Superior temporal gyrus (tissue), 1 donor: ENCODE measurements around the gene FBLN5.
"Not testable (repeated sequence)": the region's sequence is repeated elsewhere in the genome, so short reads cannot be mapped to it uniquely, and the experiment has no call there.

Experiments
- DNase-seq: peaks from one replicate; pipeline ENCODE4 v3.0.0-alpha.2; 2016; ENCODE audit errors: extremely low spot score

FBLN5 gene

GRCh38 chr14:91884664-91885063 is 62.8 kb downstream of the FBLN5 start:
- no peak for DNase-seq

DNA sequence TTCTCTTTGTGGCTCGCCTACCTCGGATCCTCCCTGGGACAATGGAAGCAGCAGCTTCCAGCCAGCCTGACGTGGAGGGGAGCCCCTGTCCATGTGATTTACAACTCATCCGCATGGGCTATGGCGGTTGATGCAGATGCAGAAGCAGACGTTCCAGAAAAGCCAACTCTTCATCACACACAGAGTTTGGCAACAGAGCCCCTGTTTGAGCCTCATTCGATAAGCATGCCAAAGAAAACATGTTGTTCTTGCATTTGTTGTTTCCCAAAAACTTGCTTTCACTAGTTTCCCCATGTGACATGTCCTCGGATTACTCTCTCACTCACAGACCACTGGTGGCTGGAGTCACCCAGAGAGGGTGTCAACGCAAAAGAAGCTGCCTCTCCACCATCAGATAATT is 63.7 kb downstream of the FBLN5 start:
- no peak for DNase-seq

GRCh38 chr14:91882776-91883175 is 64.7 kb downstream of the FBLN5 start:
- no peak for DNase-seq

DNA sequence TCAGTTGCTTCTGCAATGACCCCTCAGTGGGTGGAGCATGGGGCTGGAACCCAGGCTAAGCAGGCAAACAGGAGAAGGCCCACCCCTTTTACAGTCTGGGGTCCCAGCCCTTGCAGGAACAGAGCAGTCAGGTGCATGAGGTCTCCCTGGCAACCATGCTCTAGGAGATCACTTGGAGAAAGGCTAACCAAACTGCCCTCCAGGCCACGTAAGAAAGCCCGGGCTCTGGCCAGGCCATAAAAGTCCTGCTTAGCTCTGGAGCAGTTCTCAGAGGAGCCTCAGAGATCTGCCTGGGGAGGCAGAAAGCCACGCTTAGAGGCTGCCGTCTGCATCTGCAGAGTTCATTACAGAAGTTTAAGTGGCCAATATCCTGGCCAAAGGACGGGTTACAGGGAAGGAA is 65.1 kb downstream of the FBLN5 start:
- DNase-seq, result no peak

GRCh38 chr14:91879196-91879595 is 68.3 kb downstream of the FBLN5 start:
- DNase-seq, result no peak

GRCh38 chr14:91878274-91878673 is 69.2 kb downstream of the FBLN5 start:
- DNase-seq, result no peak

DNA sequence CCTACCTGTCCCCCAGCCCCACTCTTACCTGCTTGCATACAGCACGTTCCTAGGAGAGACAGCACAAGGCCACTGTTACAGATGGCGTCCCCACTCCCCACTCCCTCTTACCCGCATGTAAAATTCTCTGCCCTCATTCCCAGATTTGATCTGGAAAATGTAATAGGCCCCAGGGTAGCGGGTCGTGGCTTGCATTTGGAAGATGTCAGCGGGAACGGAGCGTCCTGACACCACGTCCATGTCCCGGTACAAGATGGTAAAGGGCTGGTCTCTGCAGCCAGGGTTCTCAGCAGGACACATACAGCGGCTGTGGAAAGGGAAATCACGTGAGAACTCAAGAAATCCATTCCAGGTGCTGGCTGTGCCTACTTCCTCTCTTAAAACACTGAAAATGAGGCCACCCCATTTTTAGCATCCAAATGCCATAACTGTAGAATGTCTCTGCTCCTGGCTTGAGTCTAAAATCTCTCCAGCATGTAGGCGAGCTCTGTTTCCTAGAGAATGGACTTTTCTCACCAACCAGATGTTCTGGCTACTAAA is 70.0 kb downstream of the FBLN5 start:
- peak; percentile 48 for DNase-seq

DNA sequence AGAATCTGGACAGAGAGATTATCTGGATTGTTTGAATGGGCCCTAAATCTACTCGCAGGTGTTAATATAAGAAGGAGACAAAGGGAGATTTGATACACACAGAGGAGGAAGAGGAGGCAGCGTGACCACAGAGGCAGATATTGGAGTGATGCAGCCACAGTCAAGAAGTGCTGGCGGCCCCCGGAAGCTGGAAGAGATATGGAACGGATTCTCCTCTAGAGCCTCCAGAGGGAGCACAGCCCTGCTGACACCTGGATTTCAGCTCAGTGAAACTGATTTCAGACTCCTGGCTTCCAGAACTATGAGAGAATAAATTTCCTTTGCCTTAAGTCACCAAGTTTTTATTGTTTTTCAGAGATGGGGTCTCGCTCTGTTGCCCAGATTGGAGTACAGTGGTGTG is 71.0 kb downstream of the FBLN5 start:
- DNase-seq, result no peak

DNA sequence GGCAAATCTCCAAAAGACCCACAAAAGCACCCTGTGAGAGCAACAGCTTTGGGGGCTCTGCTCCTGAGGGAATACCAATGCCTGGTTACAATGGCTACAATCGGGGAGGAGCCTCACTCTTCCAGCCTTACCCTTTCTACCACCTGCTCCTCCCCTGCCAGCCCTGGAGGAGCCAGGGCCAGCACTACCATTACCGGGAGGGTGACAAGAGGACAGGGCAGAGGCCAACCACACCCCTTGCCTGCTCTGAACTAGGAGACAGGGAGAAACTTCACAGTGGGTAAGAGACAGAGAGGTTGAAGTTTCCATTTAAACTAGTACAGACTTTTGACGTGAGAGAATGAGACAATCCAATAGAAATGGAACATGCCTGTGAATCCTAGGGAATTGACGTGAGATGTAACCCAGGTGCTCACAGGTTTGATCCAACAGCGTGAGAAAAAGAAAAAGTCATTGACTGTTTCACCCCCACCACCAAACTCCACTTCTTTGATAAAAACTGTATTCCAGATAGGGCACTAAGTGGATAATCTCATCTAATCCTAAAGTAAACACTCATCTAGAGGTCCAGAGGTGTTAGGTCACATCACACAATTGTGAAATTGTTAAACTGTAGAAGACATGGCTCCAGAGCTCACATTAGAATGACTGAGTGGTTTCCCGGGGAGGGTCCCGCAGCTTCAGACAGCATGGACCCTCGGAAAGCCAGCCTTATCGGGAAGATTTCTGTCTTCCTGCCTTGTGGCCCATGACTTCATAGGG is 71.8 kb downstream of the FBLN5 start:
- DNase-seq, result no peak

GRCh38 chr14:91873471-91874415 is 73.8 kb downstream of the FBLN5 start:
- no peak for DNase-seq

GRCh38 chr14:91872517-91873470 is 74.7 kb downstream of the FBLN5 start:
- no peak for DNase-seq

DNA sequence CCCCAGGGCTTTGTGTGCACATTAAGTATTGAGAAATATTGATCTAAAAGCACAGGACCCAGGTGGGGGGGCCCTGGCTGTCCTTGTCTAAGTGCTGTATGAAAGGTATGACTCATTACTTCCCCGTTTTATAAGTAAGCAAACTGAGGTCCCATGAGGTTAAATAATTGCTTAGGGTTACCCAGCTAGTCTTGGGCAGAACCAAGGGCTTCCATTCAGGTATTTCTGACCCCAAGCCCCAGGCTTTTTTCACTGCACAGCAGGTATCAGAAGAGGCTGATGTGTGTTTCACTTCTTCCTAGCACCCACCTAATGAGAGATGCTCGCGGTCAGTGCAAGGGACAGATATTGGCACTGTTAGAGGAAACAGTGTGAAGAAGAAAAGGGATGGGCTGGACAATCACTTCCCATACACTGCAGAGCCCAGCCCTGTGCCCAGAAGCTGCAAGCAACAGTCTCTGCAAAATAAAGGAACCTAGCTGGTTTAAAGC is 75.4 kb downstream of the FBLN5 start:
- no peak for DNase-seq

- not testable (repeated sequence) for DNase-seq
These were observed 76.1 kb downstream of the FBLN5 start for GRCh38 chr14:91871401-91871800.

- no peak for DNase-seq
These were observed 76.6 kb downstream of the FBLN5 start for GRCh38 chr14:91870890-91871289.

- no peak for DNase-seq
These were observed 77.5 kb downstream of the FBLN5 start for GRCh38 chr14:91870001-91870400.

GRCh38 chr14:91869556-91869955 is 77.9 kb downstream of the FBLN5 start:
- no peak for DNase-seq

DNA sequence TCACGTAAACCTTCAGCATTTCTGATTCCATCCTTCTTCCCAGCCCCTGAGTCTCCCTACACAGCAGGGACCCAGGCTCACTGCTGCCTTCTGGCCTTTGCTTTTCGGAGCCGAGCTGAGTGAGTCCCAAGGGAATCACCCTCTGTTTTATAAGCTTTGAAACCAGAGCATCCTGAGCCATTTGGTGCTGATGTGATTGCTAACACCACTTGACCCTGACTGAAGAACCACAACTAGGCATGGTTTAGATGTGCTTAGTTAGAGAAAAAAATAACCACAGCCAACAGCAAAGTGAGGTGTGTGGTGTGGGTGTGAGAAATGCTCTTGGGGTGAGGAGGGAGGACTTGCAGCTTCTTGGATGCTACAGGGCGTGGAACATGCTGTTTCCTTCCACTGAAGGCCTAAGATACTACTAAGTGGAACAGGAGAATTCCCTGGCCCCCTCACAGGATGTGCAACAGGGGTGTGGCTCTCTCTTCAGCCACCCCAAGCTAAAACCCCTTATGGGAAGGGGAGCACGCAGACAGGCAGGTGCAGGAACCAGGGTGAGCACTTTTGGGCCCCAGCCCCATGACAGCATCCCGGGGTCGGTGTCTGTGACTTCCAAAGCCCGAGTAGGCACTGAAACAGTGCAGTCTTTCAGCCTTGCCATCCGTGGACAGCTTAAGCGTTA is 80.0 kb downstream of the FBLN5 start, which contains the start of gene TC2N:
TC2N (minus strand) TSS at position 221 of the 673 bp plus-strand sequence. CDS start 53,767 bp downstream, outside the sequence.
- DNase-seq, result no peak

GRCh38 chr14:91866511-91867295 is 80.8 kb downstream of the FBLN5 start:
- DNase-seq, result no peak

DNA sequence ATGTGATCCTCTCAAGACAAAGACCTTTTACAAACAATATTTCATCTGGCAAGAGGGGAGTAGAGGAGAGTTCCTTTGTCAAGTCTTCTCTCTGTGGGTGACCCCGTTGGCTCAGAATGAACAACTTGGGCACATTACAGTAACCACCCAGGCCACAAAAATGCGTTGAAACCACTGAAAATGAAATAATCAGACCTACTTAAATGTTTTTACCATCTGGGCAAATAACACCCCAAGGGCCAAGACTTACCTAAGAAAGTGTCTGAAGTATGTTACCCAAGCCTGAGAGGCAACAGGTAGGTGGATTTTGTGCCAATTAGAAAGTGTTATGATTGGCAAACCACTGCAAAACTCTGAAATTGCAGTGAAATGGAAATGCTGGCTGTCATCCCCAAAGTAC is 81.4 kb downstream of the FBLN5 start:
- DNase-seq, result no peak

- no peak for DNase-seq
These were observed 85.1 kb downstream of the FBLN5 start for GRCh38 chr14:91862417-91862816.
